Trophoblast cell (in vitro differentiated cells and primary cell): Measurements from ENCODE around the gene ADARB1.
"Not testable (repeated sequence)": the region's sequence is repeated elsewhere in the genome, so short reads cannot be mapped to it uniquely, and the experiment has no call there.

Source experiments
- DNase-seq, 2 donors: peaks; one replicate each; pipeline ENCODE4 v3.0.0-alpha.2; 2016
- H2AFZ ChIP-seq: 2 replicates; pipeline ENCODE4 v1.6.1; 2013; ENCODE audit warnings: low read length, moderate library complexity, mild to moderate bottlenecking; ENCODE audit not compliant: insufficient read depth, poor library complexity
- H2AK5ac ChIP-seq: 2 replicates; pipeline ENCODE4 v1.6.1; 2013; ENCODE audit warnings: mild to moderate bottlenecking, low read length
- H2BK120ac ChIP-seq: 2 replicates; pipeline ENCODE4 v1.6.1; 2013; ENCODE audit warnings: low read length, mild to moderate bottlenecking, moderate library complexity; ENCODE audit not compliant: insufficient read depth, poor library complexity
- H2BK12ac ChIP-seq: 2 replicates; pipeline ENCODE4 v1.6.1; 2013; ENCODE audit warnings: mild to moderate bottlenecking, low read length, moderate library complexity
- H2BK5ac ChIP-seq: 2 replicates; pipeline ENCODE4 v1.6.1; 2013; ENCODE audit warnings: low read length, low read depth, moderate library complexity, mild to moderate bottlenecking; ENCODE audit not compliant: poor library complexity
- H3K14ac ChIP-seq: 2 replicates; pipeline ENCODE4 v1.6.1; 2013; ENCODE audit warnings: mild to moderate bottlenecking, low read length
- H3K18ac ChIP-seq: 2 replicates; pipeline ENCODE4 v1.6.1; 2013; ENCODE audit warnings: mild to moderate bottlenecking, low read length
- H3K23ac ChIP-seq: 2 replicates; pipeline ENCODE4 v1.6.1; 2013; ENCODE audit warnings: low read length
- H3K27ac ChIP-seq: 2 replicates; pipeline ENCODE4 v1.5.1; 2013; ENCODE audit warnings: low read depth, mild to moderate bottlenecking, inconsistent platforms, low read length, moderate library complexity
- H3K27me3 ChIP-seq: 2 replicates; pipeline ENCODE4 v1.6.1; 2013; ENCODE audit warnings: inconsistent platforms, mild to moderate bottlenecking, low read length, moderate library complexity; ENCODE audit not compliant: insufficient read depth
- H3K36me3 ChIP-seq, 2 experiments: 1 replicate in 1 of 2; 2 replicates in 1 of 2; pipeline ENCODE4 v1.6.1; 2013; ENCODE audit warnings: low read length in 2 of 2, mild to moderate bottlenecking in 2 of 2, moderate library complexity in 1 of 2; ENCODE audit not compliant: insufficient read depth in 2 of 2, control insufficient read depth in 1 of 2
- H3K4ac ChIP-seq: 2 replicates; pipeline ENCODE4 v1.6.1; 2013; ENCODE audit warnings: low read depth, mild to moderate bottlenecking, low read length, moderate library complexity
- H3K4me1 ChIP-seq, 2 experiments: 1 replicate in 1 of 2; 2 replicates in 1 of 2; pipeline ENCODE4 v1.6.1; 2013; ENCODE audit warnings: low read length in 2 of 2, mild to moderate bottlenecking in 2 of 2, moderate library complexity in 1 of 2; ENCODE audit not compliant: insufficient read depth in 2 of 2, control insufficient read depth in 1 of 2
- H3K4me2 ChIP-seq: 2 replicates; pipeline ENCODE4 v1.6.1; 2013; ENCODE audit warnings: inconsistent platforms, mild to moderate bottlenecking, low read length, moderate library complexity
- H3K4me3 ChIP-seq: 2 replicates; pipeline ENCODE4 v1.5.1; 2013; ENCODE audit warnings: mild to moderate bottlenecking, low read depth, low read length, inconsistent platforms
- H3K79me1 ChIP-seq: one replicate; pipeline ENCODE4 v1.6.1; 2013; ENCODE audit warnings: low read length
- H3K79me2 ChIP-seq: 2 replicates; pipeline ENCODE4 v1.6.1; 2013; ENCODE audit warnings: low read length, mild to moderate bottlenecking; ENCODE audit not compliant: control insufficient read depth, insufficient read depth, poor library complexity
- H3K9ac ChIP-seq: 2 replicates; pipeline ENCODE4 v1.6.1; 2013; ENCODE audit warnings: mild to moderate bottlenecking, low read length
- H3K9me3 ChIP-seq: 2 replicates; pipeline ENCODE4 v1.6.1; 2013; ENCODE audit warnings: low read depth, mild to moderate bottlenecking, control low read depth, inconsistent platforms, low read length; ENCODE audit not compliant: insufficient read depth
- H4K12ac ChIP-seq: 2 replicates; pipeline ENCODE4 v1.6.1; 2013; ENCODE audit warnings: low read depth, mild to moderate bottlenecking, low read length, moderate library complexity
- H4K8ac ChIP-seq: 2 replicates; pipeline ENCODE4 v1.6.1; 2013; ENCODE audit warnings: low read depth, mild to moderate bottlenecking, low read length, moderate library complexity
- H4K91ac ChIP-seq: one replicate; pipeline ENCODE4 v1.6.1; 2013; ENCODE audit warnings: low read depth, mild to moderate bottlenecking, low read length, moderate library complexity
- WGBS: extraction: QIAGEN DNeasy Blood & Tissue Kit; methylation state at CpG from one replicate; pipeline ENCODE4 v1.1.7; 2013; ENCODE audit warnings: missing lambda C conversion rate; ENCODE audit not compliant: insufficient read length, insufficient coverage; ENCODE audit errors: extremely low coverage; 5-methylcytosine and 5-hydroxymethylcytosine counted together

The ADARB1 gene

DNA sequence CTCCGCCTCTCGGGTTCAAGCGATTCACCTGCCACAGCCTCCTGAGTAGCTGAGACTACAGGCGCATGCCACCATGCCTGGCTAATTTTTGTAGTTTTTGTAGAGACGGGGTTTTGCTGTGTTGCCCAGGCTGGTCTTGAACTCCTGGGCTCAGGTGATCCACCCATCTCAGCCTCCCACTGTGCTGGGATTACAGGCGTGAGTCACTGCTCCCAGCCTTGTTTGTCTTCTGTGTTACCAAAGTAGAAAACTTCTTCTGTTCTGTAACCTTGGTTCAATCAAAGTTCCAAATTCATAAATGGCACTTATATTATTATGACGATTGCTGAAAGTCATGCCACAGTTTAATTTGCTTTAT, 64.6 kb downstream of the ADARB1 start:
- H3K9me3 ChIP-seq, H3K27me3 ChIP-seq, H4K91ac ChIP-seq, H2BK120ac ChIP-seq, H3K79me2 ChIP-seq, H3K18ac ChIP-seq, H3K27ac ChIP-seq, H2AFZ ChIP-seq, H3K4me2 ChIP-seq, H3K4me3 ChIP-seq, H4K12ac ChIP-seq, H4K8ac ChIP-seq, H3K4ac ChIP-seq, H2AK5ac ChIP-seq, H3K4me1 ChIP-seq, H2BK5ac ChIP-seq, H3K9ac ChIP-seq, H3K79me1 ChIP-seq, H2BK12ac ChIP-seq, H3K23ac ChIP-seq, DNase-seq, H3K14ac ChIP-seq: not testable (repeated sequence)
- H3K36me3 ChIP-seq = peaks cover 7 to 14% of the 10 kb centered on the region in 2 experiments
- no CpG with 5 or more reads among the region's 7 CpGs for WGBS

DNA sequence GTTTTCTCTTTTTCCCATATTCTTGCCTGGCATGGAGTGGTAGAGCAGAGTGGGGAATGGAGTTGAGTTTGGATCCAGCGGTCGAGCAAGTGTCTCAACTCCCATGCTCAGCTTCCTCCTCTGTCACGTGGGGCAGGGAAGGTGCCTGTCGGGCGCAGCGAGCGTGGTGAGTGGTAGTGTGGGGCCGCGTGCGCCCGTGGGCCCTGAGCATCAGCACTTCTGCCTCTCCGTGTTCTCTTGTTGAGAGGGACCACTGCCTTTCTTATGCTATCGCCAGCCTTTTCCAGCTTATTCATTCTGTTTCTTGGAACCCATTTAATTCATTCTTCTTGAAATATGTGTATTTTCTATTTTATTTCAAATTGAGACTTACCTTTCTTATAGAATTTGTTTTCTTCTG, 65.1 kb downstream of the ADARB1 start:
- Histone ChIP-seq H4K12ac (no peak overlapping the region), H3K79me2 (no peaks in the 10 kb centered on the region), H3K9ac (no peak overlapping the region), H3K79me1 (no peaks in the 10 kb centered on the region), H3K4ac (no peak overlapping the region), H3K27ac (no peak overlapping the region), H3K14ac (no peak overlapping the region), H3K23ac (no peak overlapping the region), H3K18ac (no peak overlapping the region), H3K27me3 (no peaks in the 10 kb centered on the region), H3K4me1 (no peaks in the 10 kb centered on the region), H3K36me3 (peaks cover 7 to 14% of the 10 kb centered on the region in 2 experiments), H3K4me3 (peak overlapping the region; percentile 18), H2AK5ac (no peak overlapping the region), H2AFZ (no peak overlapping the region), H3K4me2 (no peak overlapping the region), H2BK120ac (no peak overlapping the region), H2BK12ac (no peak overlapping the region), H4K8ac (no peak overlapping the region), H3K9me3 (peaks cover 2% of the 10 kb centered on the region), H4K91ac (no peak overlapping the region), H2BK5ac (no peak overlapping the region)
- no CpG with 5 or more reads among the region's 13 CpGs for WGBS
- DNase-seq = no peak

DNA sequence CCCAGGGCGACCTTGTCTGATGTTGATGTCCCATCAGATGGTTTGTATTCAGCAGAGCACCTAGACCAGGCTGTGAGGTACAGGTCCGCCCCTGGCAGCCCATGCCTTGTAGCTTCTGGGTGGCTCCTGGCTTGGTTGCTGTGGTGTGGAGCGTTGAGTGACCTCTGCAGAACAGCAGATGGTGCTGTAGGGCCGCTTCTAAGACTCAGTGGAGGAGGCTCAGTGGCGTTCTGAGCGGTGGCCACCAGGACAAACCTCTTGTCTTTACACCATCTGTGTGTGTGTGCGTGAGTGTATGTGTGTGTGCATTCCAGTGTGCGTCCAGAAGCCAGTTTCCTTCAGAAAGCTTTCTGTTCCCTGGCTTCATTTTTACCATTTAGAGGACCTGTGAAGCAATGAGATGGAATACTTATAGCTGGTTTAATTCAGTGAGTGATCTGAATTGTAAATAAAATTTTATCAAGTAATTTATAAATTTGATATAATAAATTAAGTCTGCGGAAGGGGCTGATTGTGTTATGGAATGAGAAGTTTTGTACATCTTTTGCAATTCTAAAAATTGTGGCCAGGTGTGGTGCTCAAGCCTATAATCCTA, 66.1 kb downstream of the ADARB1 start:
- H2AFZ ChIP-seq = no peak overlapping the region
- H3K23ac ChIP-seq = no peak overlapping the region
- no peak overlapping the region for H3K4me2 ChIP-seq
- H2BK5ac ChIP-seq = no peak overlapping the region
- H3K4ac ChIP-seq = no peak overlapping the region
- H3K9ac ChIP-seq = no peak overlapping the region
- H2BK120ac ChIP-seq = no peak overlapping the region
- no peak overlapping the region for H2BK12ac ChIP-seq
- no peak overlapping the region for H4K8ac ChIP-seq
- H3K14ac ChIP-seq = no peak overlapping the region
- H3K36me3 ChIP-seq = peaks cover 0 to 11% of the 10 kb centered on the region in 2 experiments
- H3K4me1 ChIP-seq = no peaks in the 10 kb centered on the region
- no peak overlapping the region for H2AK5ac ChIP-seq
- no peaks in the 10 kb centered on the region for H3K27me3 ChIP-seq
- no CpG with 5 or more reads among the region's 9 CpGs for WGBS
- peak; percentile 83 to 89 for DNase-seq
- no peak overlapping the region for H3K4me3 ChIP-seq
- no peak overlapping the region for H4K91ac ChIP-seq
- H4K12ac ChIP-seq = no peak overlapping the region
- no peaks in the 10 kb centered on the region for H3K79me2 ChIP-seq
- H3K79me1 ChIP-seq = no peaks in the 10 kb centered on the region
- H3K18ac ChIP-seq = no peak overlapping the region
- no peak overlapping the region for H3K27ac ChIP-seq
- peaks cover 2% of the 10 kb centered on the region for H3K9me3 ChIP-seq

DNA sequence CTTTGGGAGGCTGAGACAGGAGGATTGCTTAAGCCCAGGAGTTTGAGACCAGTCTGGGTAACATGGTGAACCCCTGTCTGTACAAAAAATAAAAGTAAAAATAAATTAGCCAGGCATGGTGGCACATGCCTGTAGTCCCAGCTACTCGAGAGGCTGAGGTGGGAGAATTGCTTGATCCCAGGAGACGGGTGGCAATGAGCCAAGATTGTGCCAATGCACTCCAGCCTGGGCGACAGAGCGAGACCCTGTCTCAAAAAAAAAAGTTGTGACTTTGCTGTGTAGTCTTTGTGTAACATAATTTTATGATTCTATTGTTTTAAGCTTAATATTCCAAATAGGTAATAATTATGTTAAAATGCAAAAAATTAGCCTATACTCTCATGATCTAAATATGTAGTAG, 66.6 kb downstream of the ADARB1 start:
- H3K4me1 ChIP-seq, H3K27me3 ChIP-seq, H3K79me2 ChIP-seq, H2AK5ac ChIP-seq, H3K4ac ChIP-seq, H2BK12ac ChIP-seq, H2BK5ac ChIP-seq, H3K9ac ChIP-seq, H4K91ac ChIP-seq, H3K23ac ChIP-seq, H3K79me1 ChIP-seq, H2BK120ac ChIP-seq, H3K4me3 ChIP-seq, H3K9me3 ChIP-seq, H2AFZ ChIP-seq, H3K4me2 ChIP-seq, H3K36me3 ChIP-seq, DNase-seq, H3K27ac ChIP-seq, H3K18ac ChIP-seq, H4K12ac ChIP-seq, H3K14ac ChIP-seq, H4K8ac ChIP-seq: not testable (repeated sequence)
- no CpG with 5 or more reads among the region's 4 CpGs for WGBS
